HG03196 (cell line): ENCODE measurements around the gene PTPRJ.

ENCODE experiments used
- ATAC-seq: cut with Tn5 transposase; IDR thresholded peaks from one replicate; pipeline ENCODE4 v1.9.1; 2021; ENCODE audit not compliant: unreplicated experiment

PTPRJ gene

GRCh38 chr11:48090174-48090573 is 109.8 kb downstream of the PTPRJ start:
- no peak for ATAC-seq

GRCh38 chr11:48091426-48092102 is 111.2 kb downstream of the PTPRJ start:
- ATAC-seq, result no peak

GRCh38 chr11:48093323-48093722 is 113.0 kb downstream of the PTPRJ start:
- no peak for ATAC-seq

GRCh38 chr11:48093795-48094642 is 113.7 kb downstream of the PTPRJ start:
- no peak for ATAC-seq

GRCh38 chr11:48094643-48095339 is 114.4 kb downstream of the PTPRJ start:
- ATAC-seq, result no peak

GRCh38 chr11:48095779-48096470 is 115.6 kb downstream of the PTPRJ start:
- no peak for ATAC-seq

- ATAC-seq, result no peak
Observed at GRCh38 chr11:48096588-48097525, 116.5 kb downstream of the PTPRJ start.

GRCh38 chr11:48098024-48098423 is 117.7 kb downstream of the PTPRJ start:
- no peak for ATAC-seq

GRCh38 chr11:48099916-48100446 is 119.6 kb downstream of the PTPRJ start:
- no peak for ATAC-seq

- ATAC-seq, result no peak
Observed at GRCh38 chr11:48101044-48101733, 120.8 kb downstream of the PTPRJ start.

- no peak for ATAC-seq
Observed at GRCh38 chr11:48101958-48102357, 121.6 kb downstream of the PTPRJ start.

GRCh38 chr11:48103621-48104567 is 123.5 kb downstream of the PTPRJ start:
- no peak for ATAC-seq

- no peak for ATAC-seq
Observed at GRCh38 chr11:48104568-48104924, 124.2 kb downstream of the PTPRJ start.

- ATAC-seq, result no peak
Observed at GRCh38 chr11:48105096-48105990, 125.0 kb downstream of the PTPRJ start.

- ATAC-seq, result no peak
Observed at GRCh38 chr11:48106166-48106565, 125.8 kb downstream of the PTPRJ start.

- peak; percentile 90 for ATAC-seq
Observed at GRCh38 chr11:48107188-48107704, 126.9 kb downstream of the PTPRJ start.
